ENCODE results near the gene FAAP20.
A peak's percentile ranks its signal among the peaks of the same experiment; 100 is the strongest.

FAAP20 gene

DNA sequence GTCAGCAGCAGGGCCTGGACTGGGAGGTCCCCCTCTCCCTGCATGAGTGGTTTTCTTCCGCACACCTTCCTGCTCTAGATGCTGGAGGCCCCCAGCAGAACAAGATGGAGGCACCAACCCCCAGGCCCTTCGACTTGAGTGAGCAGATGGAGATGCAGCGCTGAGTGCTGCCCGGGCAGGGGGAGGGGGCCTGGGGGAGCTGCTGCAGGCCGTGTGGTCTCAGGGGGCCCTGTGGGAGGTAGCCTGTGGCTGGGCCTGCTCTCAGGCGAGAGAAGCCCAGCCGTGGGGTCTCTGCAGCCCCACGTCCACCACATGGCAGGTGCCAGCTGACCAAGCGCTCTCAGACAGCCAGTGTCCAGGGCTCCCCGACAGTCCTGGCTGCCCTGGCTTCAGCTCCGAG is 1.2 kb upstream of the FAAP20 start:
- no peak for DNase-seq (ENCODE audit: low read depth)

DNA sequence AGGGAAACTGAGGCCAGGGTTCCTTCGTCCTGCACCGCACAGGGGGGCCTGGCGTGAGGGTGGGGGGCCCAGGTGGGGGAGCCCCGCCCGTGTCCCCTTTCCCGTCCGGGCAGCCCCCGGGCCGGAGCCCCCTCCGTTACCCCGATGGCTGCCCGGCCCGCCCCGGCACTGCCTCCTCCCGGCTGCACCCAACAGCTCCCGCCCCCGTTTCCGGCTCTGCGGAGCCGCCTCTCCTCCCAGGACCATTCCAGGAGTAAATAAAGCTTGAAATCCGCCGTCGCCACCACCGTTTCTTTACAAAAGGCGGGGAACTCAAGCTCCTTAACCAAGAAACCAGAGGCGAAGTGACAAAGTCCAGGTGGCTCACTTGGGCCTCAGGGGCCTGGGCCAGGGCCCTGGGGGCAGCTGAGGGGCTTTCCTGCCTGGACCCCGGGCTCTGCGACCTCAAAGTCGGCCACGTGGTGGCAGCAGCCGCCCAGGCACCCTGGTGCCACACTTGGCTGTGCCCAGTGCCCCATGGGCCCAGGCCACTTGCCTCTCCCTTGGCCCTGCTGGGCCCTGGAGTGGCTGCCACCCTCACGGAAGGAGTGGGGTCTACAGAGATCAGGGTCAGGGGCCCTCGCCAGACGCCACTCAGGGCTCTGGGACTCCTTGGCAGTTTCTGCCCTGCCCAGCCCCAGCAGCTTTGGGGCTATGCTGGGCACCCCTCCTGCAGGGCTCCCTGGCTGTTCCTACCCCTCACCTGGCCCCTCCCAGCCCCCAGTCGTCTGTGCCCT is 514 bp upstream of the FAAP20 start:
- peak; percentile 81 for DNase-seq (ENCODE audit: low read depth)

DNA sequence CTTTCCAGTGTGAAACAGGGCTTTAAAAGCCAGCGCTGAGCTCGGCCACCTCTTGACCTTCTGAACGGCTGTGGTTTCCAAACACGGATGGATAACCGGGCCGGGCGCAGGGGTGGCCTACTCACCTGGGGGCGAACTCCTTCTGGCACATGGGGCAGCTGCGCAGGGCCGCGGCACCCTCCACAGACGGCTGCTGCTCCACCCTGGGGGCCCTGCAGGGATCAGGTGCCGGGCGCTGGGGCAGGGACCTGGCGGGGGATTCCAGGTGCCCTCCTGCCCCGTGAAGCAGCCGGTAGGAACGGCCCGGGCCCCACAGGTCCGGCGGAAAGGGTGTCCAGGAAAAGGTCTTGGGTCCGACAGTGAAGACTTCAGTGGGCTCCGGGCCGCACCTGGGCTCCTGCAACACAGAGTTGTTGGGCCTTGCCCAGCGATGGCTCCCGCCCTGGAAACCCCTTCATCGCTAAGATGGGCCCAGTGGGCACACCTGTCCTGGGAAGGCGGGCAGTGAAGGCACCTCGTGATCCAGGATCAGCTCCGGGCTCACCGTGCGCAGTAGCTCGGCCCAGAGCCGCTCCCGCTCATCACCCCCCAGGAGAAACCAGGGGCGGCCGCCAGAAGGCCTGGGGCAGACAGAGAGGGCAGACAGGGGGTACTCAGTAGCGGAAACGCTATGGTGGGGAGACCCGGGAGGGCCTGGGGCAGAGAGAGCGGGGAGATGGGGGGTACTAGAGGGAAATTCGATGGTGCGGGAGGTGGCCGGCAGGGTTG is 874 bp downstream of the FAAP20 start:
- DNase-seq (ENCODE audit: low read depth) = no peak

DNA sequence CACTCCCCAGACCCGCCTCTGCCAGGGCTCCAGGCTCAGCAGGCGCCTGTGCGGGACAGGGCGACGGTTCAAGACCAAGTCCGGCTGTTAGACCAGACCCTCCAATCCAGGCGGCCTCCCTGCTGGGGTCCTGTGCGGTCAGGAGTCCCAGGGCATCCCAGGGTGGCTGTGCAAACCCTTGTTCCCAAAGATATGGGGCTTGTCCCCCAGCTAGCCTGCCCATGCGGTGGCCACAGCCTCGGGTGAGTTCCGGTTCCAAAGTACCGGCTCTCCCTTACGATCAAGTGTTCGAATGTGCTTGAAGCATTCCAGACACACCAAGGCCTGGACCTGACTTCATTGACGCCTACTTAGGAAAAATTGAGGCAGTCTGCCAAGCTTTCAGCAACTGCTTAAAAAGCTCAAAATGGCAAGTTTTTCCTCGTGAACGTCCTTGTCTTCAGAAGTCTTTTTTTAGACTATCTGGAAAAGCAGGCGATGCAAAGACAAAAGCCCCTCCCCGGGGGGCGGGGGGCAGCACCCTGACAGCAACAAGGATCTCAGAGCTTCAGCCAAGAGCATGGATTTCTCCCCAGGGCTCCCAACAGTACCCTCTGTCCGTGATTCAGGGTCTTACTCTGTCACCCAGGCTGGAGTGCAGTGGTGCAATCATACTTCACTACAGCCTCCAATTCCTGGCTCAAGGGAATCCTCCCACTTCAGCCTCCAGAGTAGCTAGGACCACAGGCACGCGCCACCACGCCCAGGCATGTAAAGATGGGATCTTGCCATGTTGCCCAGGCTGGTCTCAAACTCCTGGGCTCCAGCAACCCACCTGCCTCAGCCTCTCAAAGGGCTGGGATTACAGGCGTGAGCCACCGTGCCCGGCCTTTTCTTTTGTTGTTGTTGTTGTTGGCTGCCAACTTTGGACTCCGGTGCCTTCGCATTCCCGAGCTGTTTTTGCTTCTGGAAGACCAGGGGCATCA is 2.3 kb downstream of the FAAP20 start:
- no peak for DNase-seq (ENCODE audit: low read depth)

DNA sequence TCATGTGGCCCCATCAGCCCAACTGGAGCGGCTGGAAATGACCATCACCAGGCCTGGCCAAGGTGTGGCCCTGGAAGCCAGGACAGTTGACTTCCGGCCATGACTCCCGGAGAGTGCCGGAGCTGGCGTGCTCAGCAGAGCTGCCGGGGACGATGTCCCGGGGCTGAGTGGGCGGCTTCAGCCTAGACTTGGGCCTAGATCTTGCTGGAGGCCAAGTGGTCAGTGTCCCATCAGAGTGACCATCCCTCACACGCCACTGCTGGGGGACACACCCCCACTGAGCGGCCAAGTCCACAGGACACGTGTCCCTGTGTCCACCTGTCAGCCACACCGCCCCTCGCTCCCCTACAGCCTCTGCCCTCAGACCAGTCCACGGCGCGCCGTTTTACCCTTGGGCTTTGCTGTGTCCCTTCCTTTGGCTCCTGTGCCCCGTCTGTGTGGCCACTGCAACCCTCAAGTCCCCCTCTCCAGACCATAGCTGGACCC is 4.0 kb downstream of the FAAP20 start:
- no peak for DNase-seq (ENCODE audit: low read depth)

DNA sequence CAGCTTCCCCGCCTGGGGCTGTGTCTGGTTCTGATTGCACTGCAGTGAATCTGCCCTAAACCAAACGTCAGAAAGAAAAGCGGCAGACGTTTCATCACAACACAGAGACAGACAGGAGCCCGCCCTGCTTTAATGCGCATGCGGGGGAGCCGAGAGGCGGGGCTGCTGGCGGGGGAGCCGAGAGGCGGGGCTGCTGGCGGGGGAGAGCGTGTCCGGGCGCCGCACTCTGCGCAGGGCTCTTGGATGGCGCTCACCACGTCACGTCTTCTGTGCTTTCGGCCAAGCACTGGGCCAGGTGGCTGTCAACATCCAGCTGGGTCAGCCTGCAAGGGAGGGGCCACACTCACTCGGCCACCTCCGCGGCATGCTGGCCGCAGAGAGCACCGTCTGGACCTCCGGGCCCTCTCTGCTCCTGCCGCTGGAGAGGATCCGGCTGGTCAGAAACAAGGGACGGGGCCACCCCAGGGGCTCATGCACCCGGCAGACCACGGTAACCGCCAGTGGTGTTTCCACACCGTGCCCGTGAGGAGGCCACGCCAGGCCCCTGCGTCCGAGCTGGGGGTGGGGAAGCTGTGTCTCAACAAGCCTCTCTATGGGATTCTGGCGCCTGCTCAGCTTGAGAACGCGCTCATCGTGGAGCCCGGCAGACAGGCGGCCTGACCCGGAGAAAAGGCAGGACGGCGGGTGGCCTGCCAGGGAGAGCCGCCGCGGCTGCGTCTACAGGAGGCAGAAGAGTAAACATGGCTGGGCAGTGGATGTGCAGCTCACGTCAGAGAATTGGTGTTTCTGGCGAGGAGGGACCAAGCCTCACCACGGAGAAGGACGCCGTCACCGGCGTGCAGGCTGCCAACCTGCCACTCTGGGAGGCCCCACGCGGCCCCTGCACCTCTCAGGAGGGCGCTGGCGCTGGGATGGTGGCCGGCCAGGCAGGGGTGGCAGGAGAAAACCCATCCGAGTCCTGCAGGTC is 4.8 kb downstream of the FAAP20 start:
- DNase-seq (ENCODE audit: low read depth) = peak; percentile 89

DNA sequence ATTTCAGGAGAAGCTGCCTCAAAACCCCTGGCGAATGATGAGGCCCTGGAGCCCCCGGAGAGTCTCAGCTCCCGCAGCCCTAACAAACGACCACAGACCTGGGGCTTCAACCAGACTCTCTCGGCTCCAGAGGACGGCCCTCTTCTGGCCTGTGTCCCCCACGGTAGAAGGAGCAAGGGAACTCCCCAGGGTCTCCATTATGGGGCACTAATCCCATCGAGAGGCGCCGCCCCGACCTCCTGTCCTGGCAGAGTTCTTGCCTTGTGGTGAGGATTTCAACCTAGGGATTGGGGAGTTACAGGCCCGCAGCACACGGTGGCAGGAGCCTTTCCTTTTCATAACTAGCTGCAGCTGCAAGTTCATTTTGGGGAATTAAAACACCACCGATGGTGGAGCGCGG is 6.2 kb downstream of the FAAP20 start:
- no peak for DNase-seq (ENCODE audit: low read depth)

DNA sequence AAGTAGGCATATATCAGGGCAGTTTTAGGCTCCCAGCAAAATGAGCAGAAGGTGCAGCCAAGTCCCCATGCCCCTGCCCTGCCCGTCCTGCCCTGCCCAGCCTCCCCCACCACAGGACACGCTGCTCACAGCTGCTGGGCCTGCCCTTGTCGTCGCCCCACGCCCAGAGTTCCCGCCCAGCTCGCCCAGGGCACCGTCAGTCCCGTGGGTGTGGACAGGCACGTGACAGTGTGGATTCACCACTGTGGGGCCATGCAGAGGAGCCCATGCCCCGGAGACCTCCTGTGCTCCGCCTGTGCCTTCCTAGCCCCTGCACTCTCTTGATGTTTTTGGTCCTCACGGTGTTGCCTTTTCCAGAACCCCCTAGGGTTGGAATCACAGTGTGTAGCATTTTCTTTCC is 7.0 kb downstream of the FAAP20 start:
- DNase-seq (ENCODE audit: low read depth) = no peak

DNA sequence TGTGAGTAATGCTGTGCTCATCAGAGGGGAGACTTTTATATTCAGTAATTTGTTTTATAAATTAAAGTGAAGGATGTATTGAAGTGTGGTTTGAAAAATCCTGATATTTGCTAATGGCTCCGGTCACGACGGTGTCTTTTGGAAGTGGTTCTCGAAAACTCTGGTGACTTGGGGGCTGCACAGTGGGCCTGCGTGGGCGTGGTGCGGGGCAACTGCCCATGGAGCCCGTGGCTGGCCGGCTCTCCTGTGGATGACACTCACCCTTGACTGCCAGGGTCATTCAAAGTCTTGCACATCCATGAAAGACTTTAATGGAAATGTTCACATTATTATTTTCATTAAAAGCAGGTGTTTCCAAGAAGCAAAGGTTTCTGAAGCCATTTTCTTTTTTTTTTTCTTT is 7.7 kb downstream of the FAAP20 start:
- no peak for DNase-seq (ENCODE audit: low read depth)

DNA sequence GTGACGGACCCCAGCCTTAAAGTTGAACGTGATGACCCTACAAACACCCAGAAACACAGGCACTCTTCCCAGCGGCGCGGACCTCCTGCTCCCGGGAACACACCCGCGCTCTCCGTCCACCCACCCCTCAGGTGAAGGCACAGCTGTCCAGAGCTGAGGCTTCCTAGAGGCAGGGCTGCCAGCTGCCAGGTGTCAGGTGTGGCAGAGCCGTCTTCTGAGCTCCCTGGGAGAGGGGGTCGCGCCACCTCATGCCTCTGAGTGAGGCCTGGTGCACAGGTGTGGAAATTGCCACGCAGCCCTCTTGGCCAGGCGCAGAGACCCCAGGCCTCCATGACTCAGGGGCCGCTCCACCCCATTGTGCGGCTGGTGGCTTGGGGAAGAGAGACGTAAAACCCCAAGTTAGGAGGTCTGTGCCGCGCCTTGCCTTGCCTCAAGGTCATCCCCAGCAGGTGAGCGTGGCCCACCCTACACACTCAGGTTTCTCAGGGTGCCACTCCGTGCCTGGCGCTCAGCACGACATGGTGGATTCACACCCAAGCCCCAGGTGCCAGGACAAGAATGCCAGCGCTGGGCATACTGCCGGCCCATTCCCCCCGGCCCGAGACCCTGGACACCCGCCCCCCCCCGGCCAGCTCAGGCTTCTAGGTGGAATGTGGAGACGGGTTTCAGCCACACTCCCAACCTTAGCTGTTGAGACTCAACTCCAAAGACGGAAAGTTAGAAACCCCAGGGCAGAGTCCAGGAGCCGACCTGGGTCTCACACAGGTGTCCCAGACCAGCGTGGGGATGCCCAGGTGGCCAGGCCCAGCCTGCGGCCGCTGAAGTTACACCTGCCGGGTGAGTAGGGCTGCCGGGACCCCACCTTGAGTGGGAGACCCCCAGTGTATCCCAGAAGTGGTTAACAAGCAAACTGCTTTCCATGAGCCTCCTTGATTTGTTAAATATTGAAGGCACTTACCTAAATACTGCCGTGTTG is 8.4 kb downstream of the FAAP20 start:
- no peak for DNase-seq (ENCODE audit: low read depth)

DNA sequence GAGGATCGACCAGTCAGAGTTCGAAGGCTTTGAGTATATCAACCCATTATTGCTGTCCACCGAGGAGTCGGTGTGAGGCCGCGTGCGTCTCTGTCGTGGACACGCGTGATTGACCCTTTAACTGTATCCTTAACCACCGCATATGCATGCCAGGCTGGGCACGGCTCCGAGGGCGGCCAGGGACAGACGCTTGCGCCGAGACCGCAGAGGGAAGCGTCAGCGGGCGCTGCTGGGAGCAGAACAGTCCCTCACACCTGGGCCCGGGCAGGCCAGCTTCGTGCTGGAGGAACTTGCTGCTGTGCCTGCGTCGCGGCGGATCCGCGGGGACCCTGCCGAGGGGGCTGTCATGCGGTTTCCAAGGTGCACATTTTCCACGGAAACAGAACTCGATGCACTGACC is 9.6 kb downstream of the FAAP20 start:
- DNase-seq (ENCODE audit: low read depth) = no peak

DNA sequence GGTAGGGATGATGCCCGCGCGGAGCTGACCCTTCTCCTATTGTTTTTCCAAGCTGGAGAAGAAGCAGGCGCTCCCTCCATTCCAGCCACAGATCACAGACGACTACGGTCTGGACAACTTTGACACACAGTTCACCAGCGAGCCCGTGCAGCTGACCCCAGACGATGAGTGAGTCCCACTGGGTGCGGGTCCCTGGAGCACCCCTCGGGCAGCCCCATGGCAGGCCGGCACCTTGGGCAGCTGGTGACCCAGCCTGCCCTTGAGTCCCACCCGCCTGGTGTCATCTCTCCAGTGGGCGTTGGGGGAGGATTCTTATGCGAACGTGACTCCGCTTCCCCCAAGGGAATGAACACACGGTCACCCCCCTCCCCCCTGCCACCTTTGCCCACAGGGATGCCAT is 10.0 kb downstream of the FAAP20 start:
- DNase-seq (ENCODE audit: low read depth) = no peak

DNA sequence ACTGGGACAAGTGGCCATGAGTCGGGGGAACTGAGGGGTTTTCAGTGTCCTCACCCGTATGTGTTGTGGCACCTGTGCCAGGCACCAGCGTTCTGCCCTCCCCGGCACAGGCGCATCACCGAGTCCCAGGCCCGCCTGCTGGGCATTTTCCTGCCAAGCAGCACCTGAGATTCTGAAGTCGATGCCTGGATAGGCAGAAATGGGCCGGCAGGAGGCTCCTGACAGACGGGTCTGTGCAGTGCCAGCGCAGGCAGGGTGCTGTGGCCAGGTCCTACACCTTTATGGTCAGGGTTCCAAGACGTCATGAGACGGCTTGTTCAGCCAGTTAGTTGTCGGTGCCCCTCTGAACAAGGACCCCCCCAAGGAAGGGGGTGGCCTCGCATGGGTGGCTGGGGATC is 10.6 kb downstream of the FAAP20 start:
- DNase-seq (ENCODE audit: low read depth) = no peak

DNA sequence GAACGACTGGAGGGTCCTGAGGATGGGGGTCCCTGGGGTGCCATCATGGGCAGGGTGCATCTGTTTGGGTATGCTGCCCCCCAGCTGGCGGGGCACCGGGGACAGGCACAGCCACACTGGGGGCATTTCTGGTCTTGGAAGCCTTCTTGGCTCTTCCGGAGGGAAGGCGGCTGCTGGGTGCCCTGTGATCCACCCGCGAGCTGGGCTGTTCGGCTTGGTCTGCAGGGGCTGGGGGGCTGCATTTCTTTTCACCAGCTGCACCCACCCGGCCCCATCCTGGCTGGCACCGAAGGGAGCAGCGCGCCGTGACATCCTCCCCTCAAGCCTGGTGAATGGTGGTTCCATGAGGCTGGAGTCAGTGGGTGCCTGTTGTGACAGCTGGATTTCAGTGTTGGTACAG is 12.2 kb downstream of the FAAP20 start:
- no peak for DNase-seq (ENCODE audit: low read depth)

DNA sequence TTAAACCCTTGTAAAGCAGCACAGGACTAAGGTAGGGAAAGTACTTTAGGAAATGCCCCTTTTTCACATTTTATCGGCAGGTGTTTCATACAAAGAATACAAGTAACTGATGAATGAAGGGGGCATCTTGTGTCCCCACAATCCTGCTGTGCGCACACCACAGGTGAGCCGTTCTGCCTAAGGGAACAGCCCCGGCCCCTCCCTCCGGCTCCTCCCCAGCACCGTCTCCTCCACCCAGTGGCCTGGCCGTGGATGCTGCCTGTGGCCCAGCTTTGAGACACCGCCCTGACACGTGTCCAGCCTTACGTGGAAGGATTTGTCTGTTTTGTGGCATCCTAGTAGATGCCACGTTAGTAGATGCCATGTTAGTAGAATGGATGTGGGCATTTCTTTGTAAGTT is 12.8 kb downstream of the FAAP20 start:
- DNase-seq (ENCODE audit: low read depth) = no peak

DNA sequence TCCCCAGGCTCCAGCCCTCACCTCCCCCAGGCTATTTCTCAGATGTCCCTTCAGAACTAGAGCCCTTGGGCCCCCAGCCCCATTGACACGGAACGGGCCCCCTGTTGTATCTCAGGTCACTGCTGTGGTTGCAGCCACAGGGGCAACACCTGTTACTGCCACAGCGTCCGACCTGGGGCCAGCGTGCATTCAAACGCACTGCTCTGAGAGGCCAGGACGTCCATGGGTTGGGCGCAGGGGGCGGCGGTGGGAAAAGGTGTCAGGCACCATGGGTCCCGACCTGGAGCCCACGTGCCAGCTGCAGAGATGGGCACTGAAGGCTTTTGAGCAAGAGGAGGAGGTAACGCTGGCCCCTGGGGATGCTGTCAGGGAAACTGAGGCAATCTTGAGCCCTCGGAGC is 13.3 kb downstream of the FAAP20 start:
- no peak for DNase-seq (ENCODE audit: low read depth)

DNA sequence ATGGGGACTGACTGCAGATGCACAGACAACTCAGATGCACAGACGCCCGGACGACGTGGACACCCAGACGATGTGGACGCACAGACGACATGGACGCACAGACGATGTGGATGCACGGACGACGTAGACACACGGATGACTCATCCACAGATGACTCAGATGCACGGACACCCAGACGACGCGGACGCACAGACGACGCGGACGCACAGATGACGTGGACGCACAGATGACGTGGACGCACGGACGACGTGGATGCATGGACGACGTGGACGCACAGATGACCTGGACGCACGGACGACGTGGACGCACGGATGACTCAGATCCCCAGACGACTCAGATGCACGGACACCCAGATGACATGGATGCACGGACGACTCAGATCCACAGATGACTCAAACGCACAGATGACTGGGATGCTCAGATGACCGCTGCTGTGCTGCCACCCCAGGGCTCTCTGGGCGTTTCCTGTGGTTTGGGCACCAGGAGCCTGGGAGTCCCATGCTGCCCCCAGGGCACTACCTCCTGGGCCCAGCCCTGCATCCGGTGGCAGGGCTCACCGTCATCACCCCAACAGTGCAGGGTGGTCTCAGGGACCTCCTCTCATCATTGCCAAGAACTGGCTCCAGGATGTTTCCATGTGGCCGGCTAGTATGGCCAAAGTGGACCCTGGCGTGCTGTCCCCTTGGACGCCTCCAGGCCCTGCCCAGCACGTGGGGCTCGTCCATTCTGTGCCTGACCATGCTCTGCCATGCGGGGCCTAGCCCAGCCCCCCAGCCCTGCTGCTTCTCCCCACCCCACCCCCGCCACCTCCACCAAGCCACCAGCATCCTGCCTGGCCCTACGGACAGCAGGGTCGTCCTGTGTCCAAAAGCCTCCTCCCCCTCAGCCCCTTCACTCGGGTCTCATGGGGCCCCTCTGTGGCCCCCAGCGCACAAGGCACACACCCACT is 14.0 kb downstream of the FAAP20 start:
- no peak for DNase-seq (ENCODE audit: low read depth)

DNA sequence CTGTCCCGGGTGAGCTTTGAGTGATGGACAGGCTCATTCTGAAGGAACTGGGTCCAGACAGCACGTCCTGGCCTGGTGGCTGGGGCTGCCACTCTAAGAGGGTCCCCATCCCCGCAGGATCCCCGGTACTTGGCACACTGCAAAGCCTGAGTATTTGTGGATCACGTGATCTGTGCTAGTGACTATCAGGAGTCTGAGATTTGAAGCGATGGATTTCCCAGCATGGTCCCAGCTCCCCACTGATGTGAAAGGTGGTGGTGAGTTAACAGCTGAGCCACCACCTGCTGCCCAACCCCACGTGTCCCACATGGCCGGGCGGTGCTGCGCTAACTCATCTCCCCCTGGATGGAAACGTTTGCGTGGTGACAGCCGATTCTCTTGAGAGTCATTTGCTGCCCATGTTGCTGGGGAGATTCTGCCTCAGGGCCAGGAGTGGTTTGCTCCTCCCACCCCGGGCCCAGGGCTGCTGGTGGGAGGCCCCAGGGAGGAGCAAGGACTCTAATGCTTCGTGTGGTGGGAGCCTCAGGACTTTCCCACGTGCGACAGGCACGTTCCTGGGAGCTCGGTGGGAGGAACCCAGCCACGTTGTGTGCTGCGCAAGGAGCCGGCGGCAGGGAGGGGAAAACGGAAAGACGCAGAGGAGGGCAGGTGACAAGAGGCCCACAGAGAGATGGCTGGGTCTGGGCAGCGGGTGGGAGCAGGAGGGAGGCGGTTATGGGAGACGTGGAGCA is 15.1 kb downstream of the FAAP20 start:
- no peak for DNase-seq (ENCODE audit: low read depth)
